HL-60 (cell line): ENCODE measurements around the gene ZNRF3.

Source experiments
- CTCF ChIP-seq: IDR thresholded peaks from one replicate; pipeline ENCODE4 v1.5.1; 2011; ENCODE audit warnings: low read length, control low read depth, inconsistent platforms; ENCODE audit not compliant: insufficient read depth
- GABPA ChIP-seq: IDR thresholded peaks from 2 replicates; pipeline ENCODE4 v1.6.1; 2012; ENCODE audit warnings: low read depth
- POLR2AphosphoS5 ChIP-seq: IDR thresholded peaks from 2 replicates; pipeline ENCODE4 v1.6.1; 2012; ENCODE audit warnings: low read depth
- REST ChIP-seq: IDR thresholded peaks from 2 replicates; pipeline ENCODE4 v1.6.1; 2012; ENCODE audit warnings: low read depth; ENCODE audit not compliant: insufficient replicate concordance

- TF ChIP-seq CTCF (no peak), REST (no peak), GABPA (no peak), POLR2AphosphoS5 (no peak)
Measured at GRCh38 chr22:28903080-28903479, 19.7 kb downstream of the ZNRF3 start.
